Upper lobe of left lung (tissue), 4 donors: ENCODE results near the gene ADAM22.

Experiments used
- CTCF ChIP-seq, 6 experiments: fragments of 450-650 bp in 4 of 6; fragments of 200-600 bp in 2 of 6; sonication (generic) in 2 of 6; IDR thresholded peaks; one replicate each; pipeline ENCODE4 v1.5.1; 2016 to 2019; ENCODE audit warnings: antibody characterized with exemption in 6 of 6
- EP300 ChIP-seq, 4 donors: sonication (generic); formaldehyde crosslinking; IDR thresholded peaks; one replicate each; pipeline ENCODE4 v1.5.1; 2017; ENCODE audit warnings: antibody characterized with exemption in 4 of 4, control low read depth in 2 of 4
- POLR2A ChIP-seq, 4 donors: fragments of 450-650 bp; IDR thresholded peaks; one replicate each; pipeline ENCODE4 v1.5.1; 2016 to 2017; ENCODE audit warnings: antibody characterized with exemption in 4 of 4, mild to moderate bottlenecking in 2 of 4
- POLR2AphosphoS5 ChIP-seq, 2 donors: sonication (generic); formaldehyde crosslinking; IDR thresholded peaks; one replicate each; pipeline ENCODE4 v1.5.1; 2017; ENCODE audit warnings: antibody characterized with exemption in 2 of 2

- TF ChIP-seq POLR2AphosphoS5 (IDR thresholded peaks at IDR 0.05): no peak
- no peak for TF ChIP-seq CTCF (IDR thresholded peaks at IDR 0.05)
- no peak for TF ChIP-seq POLR2A (IDR thresholded peaks at IDR 0.05)
- no peak for TF ChIP-seq EP300 (IDR thresholded peaks at IDR 0.05)
Observed at GRCh38 chr7:87912121-87912520, 21.9 kb upstream of the ADAM22 start.
